AG09319 (cell line): ENCODE data around the gene IGFBP5.

Experiments used
- DNase-seq: peaks from one replicate; pipeline ENCODE4 v3.0.0-alpha.2; 2010; ENCODE audit warnings: low read depth; ENCODE audit errors: extremely low read depth
- TF ChIP-seq, protein P1 (sequence below): IDR thresholded peaks from 2 replicates; pipeline ENCODE4 v1.5.1; 2011; ENCODE audit warnings: low read depth, mild to moderate bottlenecking, inconsistent platforms, low read length, moderate library complexity

IGFBP5 gene, protein sequence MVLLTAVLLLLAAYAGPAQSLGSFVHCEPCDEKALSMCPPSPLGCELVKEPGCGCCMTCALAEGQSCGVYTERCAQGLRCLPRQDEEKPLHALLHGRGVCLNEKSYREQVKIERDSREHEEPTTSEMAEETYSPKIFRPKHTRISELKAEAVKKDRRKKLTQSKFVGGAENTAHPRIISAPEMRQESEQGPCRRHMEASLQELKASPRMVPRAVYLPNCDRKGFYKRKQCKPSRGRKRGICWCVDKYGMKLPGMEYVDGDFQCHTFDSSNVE

GRCh38 chr2:216695401-216695821 is at the start of gene IGFBP5:
Gene IGFBP5, minus strand, starts transcription at chr2:216695549. Its CDS starts 774 bp downstream, at chr2:216694775.
- DNase-seq = peak; percentile 75

GRCh38 chr2:216743781-216744180 is 48.4 kb upstream of the IGFBP5 start:
- TF ChIP-seq, protein P1, sequence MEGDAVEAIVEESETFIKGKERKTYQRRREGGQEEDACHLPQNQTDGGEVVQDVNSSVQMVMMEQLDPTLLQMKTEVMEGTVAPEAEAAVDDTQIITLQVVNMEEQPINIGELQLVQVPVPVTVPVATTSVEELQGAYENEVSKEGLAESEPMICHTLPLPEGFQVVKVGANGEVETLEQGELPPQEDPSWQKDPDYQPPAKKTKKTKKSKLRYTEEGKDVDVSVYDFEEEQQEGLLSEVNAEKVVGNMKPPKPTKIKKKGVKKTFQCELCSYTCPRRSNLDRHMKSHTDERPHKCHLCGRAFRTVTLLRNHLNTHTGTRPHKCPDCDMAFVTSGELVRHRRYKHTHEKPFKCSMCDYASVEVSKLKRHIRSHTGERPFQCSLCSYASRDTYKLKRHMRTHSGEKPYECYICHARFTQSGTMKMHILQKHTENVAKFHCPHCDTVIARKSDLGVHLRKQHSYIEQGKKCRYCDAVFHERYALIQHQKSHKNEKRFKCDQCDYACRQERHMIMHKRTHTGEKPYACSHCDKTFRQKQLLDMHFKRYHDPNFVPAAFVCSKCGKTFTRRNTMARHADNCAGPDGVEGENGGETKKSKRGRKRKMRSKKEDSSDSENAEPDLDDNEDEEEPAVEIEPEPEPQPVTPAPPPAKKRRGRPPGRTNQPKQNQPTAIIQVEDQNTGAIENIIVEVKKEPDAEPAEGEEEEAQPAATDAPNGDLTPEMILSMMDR = no peak
- DNase-seq = no peak

More at GRCh38 chr2:216695401-216695821, at the start of gene IGFBP5:
- TF ChIP-seq, protein P1 = peak; percentile 21

DNA sequence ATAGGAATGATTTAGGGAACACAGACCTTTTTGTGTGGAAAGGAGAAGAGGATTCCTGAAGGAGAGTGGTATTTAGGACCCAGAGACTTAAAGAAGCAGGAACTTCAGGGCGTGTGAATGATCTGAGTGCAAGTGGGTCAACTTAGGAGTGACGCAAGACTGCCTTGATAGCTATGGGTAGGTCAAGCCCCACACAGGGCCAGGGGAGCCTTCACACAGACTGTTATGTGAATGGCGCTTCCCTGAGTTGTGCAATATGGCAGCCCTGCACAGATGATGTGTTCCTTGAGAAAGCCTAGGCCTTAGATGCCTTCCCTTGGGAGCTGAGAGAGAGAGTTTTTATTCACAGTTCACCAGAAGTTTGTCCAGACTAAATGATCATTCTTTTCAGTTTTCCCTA is 47.1 kb upstream of the IGFBP5 start:
- DNase-seq = no peak
- TF ChIP-seq, protein P1 = no peak

GRCh38 chr2:216741223-216741593 is 45.9 kb upstream of the IGFBP5 start:
- TF ChIP-seq, protein P1 = no peak

DNA sequence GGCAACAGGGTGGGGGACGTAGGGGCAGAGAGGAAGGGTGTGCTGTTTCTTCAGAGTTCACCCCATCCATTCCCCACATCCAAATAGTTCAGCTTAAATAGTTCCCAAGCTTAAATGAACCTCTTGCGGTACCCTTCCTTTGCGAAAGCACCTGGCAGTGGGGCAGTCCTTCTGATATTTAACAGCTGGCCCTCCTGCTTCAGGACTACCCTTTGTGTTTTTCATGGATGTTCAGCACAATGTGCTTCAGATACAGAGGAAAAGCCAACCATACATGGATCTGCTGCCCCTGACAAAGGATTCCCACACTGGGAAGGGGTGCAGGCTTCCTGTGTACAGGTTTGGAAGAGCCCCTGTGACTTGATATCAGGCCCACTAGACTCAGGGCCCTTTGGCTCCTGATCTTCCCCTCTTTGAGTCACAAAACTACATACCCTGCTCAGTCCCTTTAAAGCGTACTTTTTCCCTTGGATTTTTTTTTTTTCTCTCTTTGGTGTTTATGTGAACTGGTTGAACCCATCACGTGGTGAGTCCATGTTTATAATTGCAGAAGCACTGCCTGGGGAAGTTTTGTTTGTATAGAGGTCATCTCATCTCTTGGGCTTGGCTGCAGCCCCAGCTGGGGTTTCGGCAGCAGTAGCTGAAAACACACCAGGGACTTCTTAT is 45.3 kb upstream of the IGFBP5 start:
- peak; percentile 30 for DNase-seq
- TF ChIP-seq, protein P1 = no peak

More at GRCh38 chr2:216741223-216741593, 45.9 kb upstream of the IGFBP5 start:
- no peak for DNase-seq

DNA sequence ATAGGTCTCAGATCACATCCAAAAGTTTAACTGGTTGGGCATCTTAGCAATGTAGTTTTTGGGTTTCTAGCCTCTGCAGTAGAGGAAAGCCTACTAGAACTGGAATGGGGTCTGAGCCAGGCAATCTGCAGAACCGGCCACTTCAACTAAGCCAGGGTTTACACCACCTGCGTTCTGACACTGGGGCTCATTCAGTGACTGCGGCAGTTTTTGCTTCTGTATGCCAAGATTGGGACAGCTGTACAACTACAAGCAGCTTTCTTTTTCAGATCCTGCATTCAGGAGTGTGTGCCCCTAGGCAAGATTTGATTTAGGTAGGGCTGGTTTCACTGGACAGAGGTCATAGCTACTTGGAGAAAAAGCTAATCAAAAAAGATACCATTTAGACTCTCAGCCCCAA is 43.7 kb upstream of the IGFBP5 start:
- DNase-seq = no peak
- TF ChIP-seq, protein P1 = no peak

DNA sequence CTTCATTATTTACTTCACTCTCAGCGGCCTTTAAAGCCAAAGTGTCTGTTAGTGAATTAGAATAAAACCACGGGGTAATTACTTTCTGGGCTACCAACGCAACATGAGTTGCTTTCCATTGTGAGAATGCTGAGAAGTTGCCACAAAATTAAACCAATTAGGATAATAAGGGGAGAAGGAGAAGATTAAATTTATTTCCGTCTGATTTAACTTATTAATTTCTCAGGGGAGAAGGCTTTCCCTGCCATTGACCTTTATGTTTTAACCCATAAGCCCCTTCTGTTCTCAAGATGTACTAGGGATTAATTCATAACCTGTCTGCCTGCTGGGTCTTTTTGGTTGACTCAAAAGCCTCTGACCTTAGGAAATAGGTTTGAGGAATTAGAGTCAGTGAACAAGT is 42.3 kb upstream of the IGFBP5 start:
- no peak for DNase-seq
- TF ChIP-seq, protein P1 = no peak
